C4-2B (cell line): Measurements from ENCODE around the gene SHC1.

Source experiments
- H3K27ac ChIP-seq: fragments of 450-650 bp; 2 replicates; pipeline ENCODE4 v1.5.1; 2017
- ZFX ChIP-seq: fragments of 450-650 bp; IDR thresholded peaks from 2 replicates; pipeline ENCODE4 v1.6.1; 2017
- TF ChIP-seq, protein P1 (sequence below): fragments of 450-650 bp; conservative IDR thresholded peaks from 2 replicates; pipeline ENCODE4 v1.5.1; 2017; ENCODE audit warnings: mild to moderate bottlenecking

SHC1 gene

DNA sequence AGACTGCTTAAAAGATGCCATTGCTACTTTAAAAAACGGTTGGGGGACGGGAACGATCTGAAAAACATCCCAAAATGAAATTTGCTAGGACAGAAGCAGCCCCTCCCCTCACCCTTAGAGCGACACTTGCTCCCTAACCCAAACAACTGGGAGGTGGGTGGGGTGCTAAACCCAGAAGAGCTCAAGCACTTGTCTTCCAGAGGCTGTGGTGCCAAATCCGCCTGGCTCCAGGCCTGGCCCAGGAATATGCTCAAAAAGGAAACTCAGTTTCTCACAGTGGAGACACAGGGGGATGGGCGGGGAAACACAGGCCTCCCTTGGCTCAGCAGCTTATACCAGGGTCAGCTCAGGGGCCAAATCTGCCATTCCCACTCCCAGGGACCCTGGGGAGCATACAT, 14.0 kb downstream of the SHC1 start:
- TF ChIP-seq, protein P1, sequence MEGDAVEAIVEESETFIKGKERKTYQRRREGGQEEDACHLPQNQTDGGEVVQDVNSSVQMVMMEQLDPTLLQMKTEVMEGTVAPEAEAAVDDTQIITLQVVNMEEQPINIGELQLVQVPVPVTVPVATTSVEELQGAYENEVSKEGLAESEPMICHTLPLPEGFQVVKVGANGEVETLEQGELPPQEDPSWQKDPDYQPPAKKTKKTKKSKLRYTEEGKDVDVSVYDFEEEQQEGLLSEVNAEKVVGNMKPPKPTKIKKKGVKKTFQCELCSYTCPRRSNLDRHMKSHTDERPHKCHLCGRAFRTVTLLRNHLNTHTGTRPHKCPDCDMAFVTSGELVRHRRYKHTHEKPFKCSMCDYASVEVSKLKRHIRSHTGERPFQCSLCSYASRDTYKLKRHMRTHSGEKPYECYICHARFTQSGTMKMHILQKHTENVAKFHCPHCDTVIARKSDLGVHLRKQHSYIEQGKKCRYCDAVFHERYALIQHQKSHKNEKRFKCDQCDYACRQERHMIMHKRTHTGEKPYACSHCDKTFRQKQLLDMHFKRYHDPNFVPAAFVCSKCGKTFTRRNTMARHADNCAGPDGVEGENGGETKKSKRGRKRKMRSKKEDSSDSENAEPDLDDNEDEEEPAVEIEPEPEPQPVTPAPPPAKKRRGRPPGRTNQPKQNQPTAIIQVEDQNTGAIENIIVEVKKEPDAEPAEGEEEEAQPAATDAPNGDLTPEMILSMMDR = no peak
- no peak for TF ChIP-seq ZFX

DNA sequence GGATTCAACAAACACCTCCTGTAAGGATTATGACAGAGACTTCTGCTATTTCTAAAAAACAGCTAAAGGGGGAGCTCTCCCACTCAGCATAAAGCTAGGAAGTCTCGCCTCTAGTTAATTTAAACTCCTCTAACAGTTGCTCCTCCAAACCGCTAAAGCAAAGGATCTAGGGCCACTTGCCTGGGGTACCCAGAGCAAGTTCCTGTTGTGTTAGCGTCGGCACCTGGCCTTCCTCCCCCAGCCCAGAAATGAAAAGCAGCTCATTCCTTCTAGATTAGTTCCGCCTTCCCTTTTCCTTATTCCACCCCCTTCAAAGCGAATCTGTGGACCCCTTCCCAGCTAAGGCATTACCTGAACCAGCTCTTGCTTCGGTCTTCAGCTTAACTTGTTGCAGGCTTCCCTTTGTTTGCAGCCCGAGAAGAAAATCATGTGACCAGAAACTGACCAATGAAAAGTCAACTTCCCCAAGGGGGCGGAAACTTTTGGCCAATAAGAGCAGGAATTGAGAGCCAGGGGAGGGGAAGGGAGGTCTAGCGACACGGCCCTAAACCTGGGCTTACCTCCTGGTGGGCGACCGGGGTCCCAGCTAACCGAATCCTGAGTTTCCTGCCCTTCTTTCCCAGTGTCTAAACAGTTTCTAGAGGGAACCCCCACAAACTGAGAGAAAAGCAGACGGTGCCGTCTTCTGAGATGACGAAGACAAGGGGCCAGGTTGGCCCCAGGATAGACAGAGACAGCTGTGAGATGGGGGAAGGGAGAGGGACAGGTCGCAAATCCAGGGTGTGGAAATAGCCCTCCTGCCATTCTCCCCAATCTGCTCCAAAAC, 14.6 kb downstream of the SHC1 start, which contains the start of gene PBXIP1:
PBXIP1 (minus strand) TSS at position 382 of the 826 bp plus-strand sequence. CDS start 2,378 bp downstream, outside the sequence.
- peak within 1 kb of the TSS; percentile 31 for H3K27ac ChIP-seq
- TF ChIP-seq, protein P1 = no peak
- no peak for TF ChIP-seq ZFX

More for the DNA sequence above, 14.0 kb downstream of the SHC1 start:
- peak overlapping the region; percentile 31 for H3K27ac ChIP-seq

DNA sequence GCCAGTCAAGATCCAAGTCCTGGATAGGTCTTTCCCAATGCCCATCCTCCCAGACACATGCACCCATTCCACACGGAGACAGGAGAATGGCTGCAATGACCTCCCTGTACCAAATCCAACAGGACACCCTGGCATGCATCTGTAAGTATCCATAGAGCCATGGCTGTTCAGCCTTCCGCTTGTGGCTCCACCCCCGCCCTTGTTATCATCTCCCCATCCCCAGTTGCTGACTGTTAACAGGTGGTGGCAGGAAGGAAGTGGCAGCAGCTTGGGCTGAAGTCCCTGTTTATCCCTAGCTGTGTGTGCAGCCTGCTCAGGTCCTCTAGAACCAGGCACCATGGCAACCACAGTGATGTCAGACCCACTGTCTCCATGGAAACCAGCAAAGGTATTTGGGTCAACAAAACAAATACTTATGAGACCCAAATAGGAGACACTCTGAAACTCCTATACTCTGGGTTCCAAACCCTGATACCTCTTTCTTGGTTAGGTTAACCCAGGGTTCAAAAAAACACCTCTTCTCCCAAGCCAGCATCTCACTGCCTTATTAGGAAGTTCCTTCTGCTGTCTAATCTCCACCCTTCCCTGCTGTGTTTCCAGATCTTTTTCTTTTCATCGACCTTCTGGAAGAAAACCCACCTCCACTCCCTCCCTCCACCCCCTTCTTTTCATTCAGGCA, 15.4 kb downstream of the SHC1 start:
- no peak overlapping the region; the same call in 1 of the 2 replicates for H3K27ac ChIP-seq
- TF ChIP-seq, protein P1 = no peak
- TF ChIP-seq ZFX = no peak

DNA sequence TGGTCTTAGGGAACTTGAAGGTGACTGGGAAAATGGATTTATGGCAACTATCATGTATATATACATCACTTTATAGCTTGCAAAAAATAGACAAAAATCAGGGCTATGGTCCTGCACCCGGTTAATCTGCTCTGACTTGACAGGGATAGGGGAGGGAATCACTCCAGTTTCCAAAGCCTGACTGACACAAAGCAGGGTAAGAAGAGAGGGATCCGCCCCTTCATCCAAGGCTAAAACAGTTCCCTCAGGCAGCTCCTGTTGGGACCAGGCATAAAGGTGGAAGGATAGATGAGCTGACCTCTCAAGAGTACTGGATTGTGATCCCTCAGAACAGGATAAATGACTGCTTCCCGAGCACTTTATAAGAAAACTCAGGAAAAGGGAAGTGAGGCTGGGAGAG, 16.0 kb downstream of the SHC1 start:
- TF ChIP-seq, protein P1 = no peak
- TF ChIP-seq ZFX = no peak
- H3K27ac ChIP-seq = no peak overlapping the region

DNA sequence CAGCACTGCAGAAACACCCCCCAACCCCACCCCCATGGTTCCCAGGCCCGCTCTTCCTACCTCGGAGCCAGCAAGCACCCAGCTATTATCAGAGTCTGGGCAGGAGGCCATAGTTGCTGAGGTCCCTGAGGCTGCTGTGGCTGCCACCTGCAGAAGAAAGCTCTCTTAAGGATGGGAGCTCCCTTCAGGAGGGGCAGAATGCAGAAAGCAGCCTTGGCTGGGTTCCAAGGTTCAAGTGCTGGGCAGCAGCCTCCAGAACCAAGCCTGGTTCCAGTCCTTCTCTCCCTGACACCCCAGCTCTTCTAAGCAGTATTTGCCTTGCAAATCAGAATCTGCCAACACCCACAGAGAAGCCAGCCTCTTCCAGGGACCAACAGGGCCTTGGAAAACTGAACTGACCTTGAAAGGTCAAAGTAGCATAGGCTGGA, 16.9 kb downstream of the SHC1 start:
- no peak overlapping the region for H3K27ac ChIP-seq

DNA sequence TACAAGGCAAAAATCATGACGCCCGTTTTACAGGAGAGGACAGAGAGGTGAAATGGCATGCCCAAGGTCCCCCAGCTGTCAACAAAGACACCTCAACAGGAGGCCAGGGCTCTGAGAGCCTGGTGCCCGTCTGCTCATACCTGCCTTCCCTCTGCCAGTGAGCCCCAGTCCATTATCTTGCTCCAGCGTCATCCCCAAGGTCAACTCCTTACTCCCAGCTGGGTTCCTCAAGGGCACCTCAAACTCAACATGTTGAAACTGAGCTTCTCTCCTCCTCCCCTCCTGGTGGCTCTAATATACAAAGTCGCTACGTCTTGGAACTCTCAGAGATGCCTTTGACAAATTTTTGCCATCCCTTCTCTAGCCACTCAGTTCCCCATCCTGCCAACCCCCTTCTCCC, 17.9 kb downstream of the SHC1 start:
- no peak overlapping the region for H3K27ac ChIP-seq
- no peak for TF ChIP-seq ZFX
- TF ChIP-seq, protein P1 = no peak

More for the DNA sequence above, 16.9 kb downstream of the SHC1 start:
- TF ChIP-seq ZFX = no peak
- TF ChIP-seq, protein P1 = no peak
